Adrenal gland (tissue), 12 donors: Measurements from ENCODE around the gene SLC24A3. TPM values are rescaled to one million over a fixed set of nuclear protein-coding genes. Genes with fewer than 3 reads are reported as not detected.

Source experiments
- DNase-seq, 7 donors: peaks; one replicate each; pipeline ENCODE4 v3.0.0-alpha.2; 2019 to 2020
- H3K27ac ChIP-seq, 5 donors: fragments of 200-600 bp; sonication (generic) in 4 of 5; 1 replicate in 3 of 5; 2 replicates in 2 of 5; pipeline versions ENCODE4 v1.5.1 to v1.8.0; 2016 to 2020; ENCODE audit warnings: mild to moderate bottlenecking in 1 of 5
- H3K27me3 ChIP-seq: fragments of 200-600 bp; 2 replicates; pipeline ENCODE4 v1.8.0; 2021
- H3K36me3 ChIP-seq, 2 donors: fragments of 200-600 bp; replicated peaks in 1 of 2; 1 replicate in 1 of 2; 2 replicates in 1 of 2; pipeline versions ENCODE4 v1.5.1 to v1.8.0; 2018 to 2022
- H3K4me1 ChIP-seq, 2 donors: fragments of 200-600 bp; replicated peaks in 1 of 2; 1 replicate in 1 of 2; 2 replicates in 1 of 2; pipeline versions ENCODE4 v1.5.1 to v1.8.0; 2018 to 2021
- H3K4me3 ChIP-seq, 4 donors: fragments of 200-600 bp; sonication (generic) in 3 of 4; one replicate each; pipeline ENCODE4 v1.5.1; 2016 to 2018
- H3K9me3 ChIP-seq, 3 donors: fragments of 200-600 bp; sonication (generic) in 1 of 3; replicated peaks in 1 of 3; 1 replicate in 2 of 3; 2 replicates in 1 of 3; pipeline versions ENCODE4 v1.5.1 to v1.8.0; 2016 to 2021
- CTCF ChIP-seq, 6 experiments: fragments of 450-650 bp in 4 of 6; fragments of 200-600 bp in 2 of 6; sonication (generic) in 1 of 6; IDR thresholded peaks; 1 replicate in 5 of 6; 2 replicates in 1 of 6; pipeline versions ENCODE4 v1.5.1 to v1.8.0; 2016 to 2021; ENCODE audit warnings: antibody characterized with exemption in 6 of 6, mild to moderate bottlenecking in 2 of 6, moderate library complexity in 1 of 6
- POLR2A ChIP-seq, 2 donors: fragments of 450-650 bp; IDR thresholded peaks; one replicate each; pipeline ENCODE4 v1.6.1; 2017; ENCODE audit warnings: antibody characterized with exemption in 2 of 2, mild to moderate bottlenecking in 2 of 2, moderate library complexity in 1 of 2
- WGBS, 4 donors: extraction: QIAGEN DNeasy Blood & Tissue Kit in 2 of 4; methylation state at CpG; one replicate each; pipeline versions ENCODE4 v1.1.5 to v1.1.7; 2013 to 2017; 5-methylcytosine and 5-hydroxymethylcytosine counted together
- intact Hi-C, 2 donors: fragments of 100-400 bp; cut with DNase I; formaldehyde crosslinking; loops; one replicate each; pipeline versions ENCODE4 v1.14.1 to v1.15.0; 2022 to 2023
- polyA plus RNA-seq, 3 donors: library from polyadenylated mRNA; stranded (reverse); fragments of 200-250 nt in 2 of 3; fragments of 350-450 nt in 1 of 3; fragmentation: Illumina TruSeq in 1 of 3; extraction: RNeasy Lipid Tissue Mini Kit (QIAGEN cat#74804) in 1 of 3; gene quantifications; one replicate each; pipeline ENCODE4 v1.2.3, GENCODE V29; 2013 to 2014
- total RNA-seq, 9 donors: library from RNA; depleted of rRNA in 4 of 9; stranded (reverse); fragments of >200 nt in 4 of 9; fragments of 120-200 nt in 1 of 9; fragmentation: NEBNext Ultra II Directional in 1 of 9; extraction: Animal tissue kit (Norgen Biotek cat#: 25700) in 1 of 9; gene quantifications; one replicate each; pipeline versions ENCODE4 v1.1.0 to v1.2.4, GENCODE V29; 2013 to 2023
- donor health status: healthy with polysubstance abuse.
- donor health status: Bipolar disorder and iron deficiency.
- donor health status: DM: yes; HTN: yes; CAD: no.
- donor health status: DM: no; HTN: no; CAD: no.
- donor health status: DM: no; HTN: no; CAD: no.
- donor health status: DM: yes; HTN: yes; CAD: no.

Gene SLC24A3
- total and polyA plus RNA-seq, 12 donors: 0.89 to 44.4 (median 2.7) TPM

GRCh38 chr20:19207541-19207940 lies 4.9 kb upstream of the SLC24A3 start:
- no peak for TF ChIP-seq CTCF (IDR thresholded peaks at IDR 0.05)
- TF ChIP-seq POLR2A (IDR thresholded peaks at IDR 0.05): no peak
- WGBS, 4 donors: 75 to 83% (median 78%) methylated on average over 1 of the region's 1 CpG
- DNase-seq: no peak

GRCh38 chr20:19210391-19211155 lies 1.9 kb upstream of the SLC24A3 start:
- WGBS, 4 donors: 51 to 62% (median 55%) methylated on average over 8 to 9 of the region's 9 CpGs
- H3K4me1 ChIP-seq: peaks cover 13 to 15% of the 10 kb centered on the region in 2 donors
- intact Hi-C loops: loop anchor here in 1 of 2 donors (10.0 kb wide), 1 partner anchor 284 kb away; no protein-coding TSS in a partner anchor
- H3K36me3 ChIP-seq: no peaks in the 10 kb centered on the region
- DNase-seq: no peak
- no peaks in the 10 kb centered on the region for H3K9me3 ChIP-seq
- no peak overlapping the region for H3K4me3 ChIP-seq
- peaks cover 8% of the 10 kb centered on the region for H3K27me3 ChIP-seq
- peak overlapping the region in 1 of 5 donors; percentile 40 for H3K27ac ChIP-seq
- no peak for TF ChIP-seq POLR2A (IDR thresholded peaks at IDR 0.05)
- TF ChIP-seq CTCF (IDR thresholded peaks at IDR 0.05): no peak

More at GRCh38 chr20:19207541-19207940, 4.9 kb upstream of the SLC24A3 start:
- Histone ChIP-seq H3K27ac (no peak overlapping the region), H3K27me3 (peaks cover 12% of the 10 kb centered on the region), H3K36me3 (no peaks in the 10 kb centered on the region), H3K4me3 (no peak overlapping the region), H3K4me1 (peaks cover 7% of the 10 kb centered on the region in 2 donors), H3K9me3 (no peaks in the 10 kb centered on the region)
- intact Hi-C loops: loop anchor here (2.0 to 10.0 kb wide), 4 partner anchors 303 to 455 kb away; no protein-coding TSS in a partner anchor

DNA sequence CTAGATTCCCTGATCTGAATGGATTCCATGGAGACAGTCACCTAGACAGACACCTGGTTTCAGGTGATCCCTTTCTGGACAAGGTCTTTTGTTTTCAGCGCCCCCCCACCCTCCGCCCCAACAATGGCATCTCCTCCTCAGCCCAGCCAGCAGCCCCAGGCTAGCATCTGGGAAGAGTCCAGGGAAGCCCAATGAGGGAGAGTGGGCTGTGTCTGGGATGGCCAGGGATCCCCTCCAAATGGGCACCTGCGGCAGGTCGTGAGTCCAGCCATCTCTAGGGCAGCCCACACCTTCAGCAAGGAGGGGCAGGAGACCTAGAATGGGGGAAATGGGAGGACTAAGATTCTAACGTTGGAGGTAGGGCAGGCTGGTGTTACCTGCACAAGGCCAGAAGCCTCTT lies 1.2 kb upstream of the SLC24A3 start:
- H3K36me3 ChIP-seq: no peaks in the 10 kb centered on the region
- peaks cover 13 to 15% of the 10 kb centered on the region in 2 donors for H3K4me1 ChIP-seq
- intact Hi-C loops: loop anchor here in 1 of 2 donors (10.0 kb wide), 1 partner anchor 284 kb away; no protein-coding TSS in a partner anchor
- H3K9me3 ChIP-seq: no peaks in the 10 kb centered on the region
- peaks cover 8% of the 10 kb centered on the region for H3K27me3 ChIP-seq
- no peak for DNase-seq
- 63 to 86% (median 71%) methylated on average over 3 to 5 of the region's 5 CpGs for WGBS, 4 donors
- H3K4me3 ChIP-seq: peak overlapping the region in 1 of 4 donors; percentile 68
- TF ChIP-seq CTCF (IDR thresholded peaks at IDR 0.05) (no peak), POLR2A (IDR thresholded peaks at IDR 0.05) (no peak)
- peak overlapping the region in 1 of 5 donors; percentile 61 for H3K27ac ChIP-seq

DNA sequence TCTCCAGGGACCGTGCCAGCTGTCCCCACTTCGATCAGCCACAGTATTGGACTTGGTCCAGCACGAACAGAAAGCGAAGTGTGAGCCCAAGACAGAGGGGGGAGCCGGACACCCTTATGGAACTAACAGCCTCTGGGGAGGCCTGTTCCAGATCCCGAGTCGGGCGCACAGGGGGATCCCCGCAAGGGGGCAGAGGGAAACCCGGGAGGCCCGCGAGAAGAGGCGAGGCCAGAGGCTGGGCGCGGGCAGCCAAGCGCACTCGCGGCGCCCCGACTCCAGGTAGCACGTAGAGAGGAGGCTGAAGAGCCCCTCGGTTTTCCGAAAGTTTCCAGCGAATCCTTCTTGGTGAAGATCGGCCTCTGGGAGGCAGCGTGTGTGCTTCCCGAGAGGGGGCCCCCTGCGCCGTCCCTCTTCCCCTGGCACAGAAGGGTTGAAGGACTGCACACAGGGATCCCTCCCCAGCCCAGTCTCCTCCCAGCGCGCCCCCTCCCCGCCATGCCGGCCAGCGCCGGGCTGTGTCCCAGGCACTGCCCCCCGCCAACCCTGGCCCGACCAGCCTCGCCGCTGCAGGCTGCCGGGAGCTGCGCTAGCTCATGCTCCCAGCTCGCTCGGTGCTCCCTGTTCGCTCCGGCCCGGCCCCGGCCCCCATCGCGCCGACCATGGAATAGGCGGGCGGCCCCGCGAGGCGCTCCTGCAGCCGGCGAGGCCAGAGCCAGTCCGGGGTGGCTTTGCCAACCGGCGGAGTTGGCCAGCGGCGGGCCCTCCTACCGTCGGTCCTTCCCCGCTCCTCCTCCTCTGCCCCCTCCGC lies 577 bp upstream of the SLC24A3 start:
- intact Hi-C loops: loop anchor here in 1 of 2 donors (10.0 kb wide), 1 partner anchor 283 kb away; no protein-coding TSS in a partner anchor
- no peak for TF ChIP-seq POLR2A (IDR thresholded peaks at IDR 0.05)
- TF ChIP-seq CTCF (IDR thresholded peaks at IDR 0.05): no peak
- H3K27ac ChIP-seq: peak overlapping the region in 1 of 5 donors; percentile 61
- DNase-seq: peak in 3 of 7 donors; percentile 24 to 37 (median 35)
- H3K36me3 ChIP-seq: no peaks in the 10 kb centered on the region
- 1 to 2% (median 2%) methylated on average over 16 to 66 of the region's 66 CpGs; no CpG with 5 or more reads in 1 of the 4 donors for WGBS, 4 donors
- no peaks in the 10 kb centered on the region for H3K9me3 ChIP-seq
- H3K27me3 ChIP-seq: peaks cover 8% of the 10 kb centered on the region
- peak overlapping the region in 2 of 4 donors; percentile 14 to 68 for H3K4me3 ChIP-seq
- peaks cover 13 to 15% of the 10 kb centered on the region in 2 donors for H3K4me1 ChIP-seq
